Stimulated activated CD8-positive, alpha-beta memory T cell treated with anti-CD3 and anti-CD28 coated beads, Interleukin-4, amount 100 ng/mL, for 48 hours (primary cell): ENCODE measurements around the gene ETV4.
"Not testable (repeated sequence)": the region's sequence is repeated elsewhere in the genome, so short reads cannot be mapped to it uniquely, and the experiment has no call there.

Experiments used
- DNase-seq: peaks from one replicate; pipeline ENCODE4 v3.0.0-alpha.2; 2020

ETV4 gene

DNA sequence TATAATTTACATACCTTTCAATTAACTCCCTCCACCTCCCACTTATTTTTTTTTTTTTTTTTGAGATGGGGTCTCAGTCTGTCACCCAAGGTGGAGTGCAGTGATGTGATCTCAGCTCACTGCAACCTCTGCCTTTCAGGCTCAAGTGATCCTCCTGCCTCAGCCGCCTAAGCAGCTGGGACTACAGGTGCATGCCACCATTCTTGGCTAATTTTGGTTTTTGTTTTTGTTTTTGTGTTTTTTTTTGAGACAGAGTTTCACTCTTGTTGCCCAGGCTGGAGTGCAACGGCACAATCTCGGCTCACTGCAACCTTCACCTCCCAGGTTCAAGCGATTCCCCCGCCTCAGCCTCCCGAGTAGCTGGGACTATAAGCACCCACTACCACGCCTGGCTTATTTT lies 36.7 kb downstream of the ETV4 start:
- not testable (repeated sequence) for DNase-seq

DNA sequence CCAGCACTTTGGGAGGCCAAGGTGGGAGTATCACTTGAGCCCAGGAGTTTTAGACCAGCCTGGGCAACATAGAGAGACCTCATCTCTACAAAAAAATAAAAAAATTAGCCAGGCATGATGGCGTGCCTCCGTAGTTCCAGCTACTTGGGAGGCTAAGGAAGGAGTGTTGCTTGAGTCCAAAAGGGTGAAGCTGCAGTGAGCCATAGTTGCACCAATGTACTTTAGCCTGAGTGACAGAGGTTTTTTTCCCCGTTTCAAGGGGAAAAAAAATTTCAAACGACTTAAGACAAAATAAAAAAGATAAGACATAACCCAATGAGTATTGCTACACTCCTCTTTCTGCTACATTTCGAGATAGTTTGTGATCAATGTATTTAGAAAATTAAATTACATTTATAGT lies 55.5 kb downstream of the ETV4 start:
- DNase-seq = no peak

DNA sequence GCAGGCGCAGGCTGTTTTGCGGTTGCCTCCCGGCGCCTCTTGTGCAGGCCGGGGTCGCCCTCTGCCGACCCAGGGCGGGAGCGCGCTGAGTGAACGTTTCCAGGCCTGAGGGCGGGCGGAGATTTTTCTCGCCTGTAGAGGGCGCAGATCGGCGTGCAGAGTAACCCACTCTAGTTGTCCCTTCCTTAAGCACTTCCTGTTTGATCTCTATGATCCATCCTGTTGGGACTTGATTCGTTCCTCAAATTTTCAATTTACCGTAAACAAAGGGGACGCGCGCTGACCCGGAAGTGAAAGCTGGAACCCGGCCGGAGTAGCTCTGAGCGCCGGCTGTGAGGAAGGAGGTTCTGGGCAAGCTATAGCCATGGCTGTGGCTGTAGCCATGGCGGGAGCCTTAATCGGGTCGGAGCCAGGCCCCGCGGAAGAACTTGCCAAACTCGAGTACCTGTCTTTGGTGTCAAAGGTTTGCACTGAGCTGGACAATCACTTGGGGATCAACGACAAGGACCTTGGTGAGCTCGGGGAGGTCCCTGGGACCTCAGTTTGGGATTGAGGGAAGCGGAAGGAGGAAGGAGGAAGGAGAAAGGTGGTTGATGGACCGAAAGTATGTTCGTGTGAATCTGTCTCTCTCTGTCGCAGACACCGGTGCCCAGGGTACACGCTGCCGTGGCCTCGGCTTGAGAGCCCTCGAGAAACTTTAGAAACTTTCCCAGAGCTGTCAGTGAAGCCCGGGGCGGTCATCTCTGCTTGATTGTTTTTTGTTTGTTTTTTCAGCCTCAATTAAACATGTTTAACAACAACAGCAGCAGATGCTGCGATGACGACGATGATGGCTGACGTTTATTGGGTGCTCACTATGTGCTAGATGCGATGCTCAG lies 62.2 kb downstream of the ETV4 start, which contains the start of gene DHX8:
Gene DHX8, plus strand, starts transcription at position 302 of the 878 bp plus-strand sequence. Its CDS starts 63 bp downstream, at position 365.
- peak; percentile 99 for DNase-seq

DNA sequence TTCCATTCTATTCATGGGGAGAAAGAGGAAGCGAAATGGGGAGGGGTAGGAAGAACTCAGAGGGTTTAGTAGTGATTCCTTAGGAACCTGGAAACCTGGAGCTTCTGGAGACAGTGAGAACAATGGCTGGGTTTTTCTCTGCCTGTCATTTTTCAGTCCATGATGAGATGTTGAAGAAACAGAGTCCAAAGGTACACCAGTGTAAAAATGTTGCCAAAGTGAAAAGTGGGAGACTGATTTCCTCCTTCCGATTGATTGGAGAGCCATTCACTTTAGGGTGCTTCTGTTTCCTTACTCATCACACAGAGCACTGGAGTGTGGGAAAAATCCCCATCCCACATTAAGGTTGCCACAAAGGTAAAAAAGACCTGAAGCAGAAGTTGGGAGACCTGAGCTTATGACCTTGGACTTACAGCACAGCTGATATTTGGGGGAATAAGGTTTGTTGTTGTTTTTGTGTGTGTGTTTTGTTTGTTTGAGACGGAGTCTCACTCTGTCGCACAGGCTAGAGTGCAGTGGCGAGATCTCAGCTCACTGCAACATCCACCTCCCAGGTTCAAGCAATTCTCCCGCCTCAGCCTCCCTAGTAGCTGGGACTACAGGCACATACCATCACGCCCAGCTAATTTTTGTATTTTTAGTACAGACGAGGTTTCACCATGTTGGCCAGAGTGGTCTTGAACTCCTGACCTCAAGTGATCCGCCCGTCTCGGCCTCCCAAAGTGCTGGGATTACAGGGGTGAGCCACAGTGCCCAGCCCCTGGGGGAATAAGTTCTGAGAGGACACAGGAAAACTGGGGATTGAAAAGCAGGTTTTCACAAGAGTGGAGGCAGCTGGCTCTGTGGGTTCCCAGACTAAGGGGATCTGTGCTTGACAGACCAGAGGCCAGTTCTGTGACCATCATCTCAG lies 63.8 kb downstream of the ETV4 start:
- no peak for DNase-seq

DNA sequence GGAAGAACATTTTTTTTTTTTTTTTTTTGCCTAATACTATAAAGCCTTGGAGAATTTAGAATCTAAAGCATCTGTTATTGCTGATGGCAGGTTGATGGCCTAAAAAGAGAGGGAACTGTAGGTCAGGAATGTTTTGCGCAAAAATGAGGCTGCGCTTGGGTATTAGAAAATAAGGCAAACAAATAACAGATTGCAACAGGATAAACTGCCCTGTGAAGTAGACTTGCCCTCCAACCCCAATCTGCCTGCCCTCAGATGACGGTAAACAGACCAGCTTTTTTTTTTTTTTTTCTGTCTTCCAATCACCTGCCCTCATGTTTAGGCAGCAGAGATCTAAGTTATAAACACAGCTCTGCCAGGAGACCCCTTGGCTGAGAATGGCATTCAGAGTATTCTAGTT lies 66.2 kb downstream of the ETV4 start:
- no peak for DNase-seq
